ENCODE data around the gene KRT6A. TPM values are rescaled to one million over a fixed set of nuclear protein-coding genes. Genes with fewer than 3 reads are reported as not detected.

KRT6A gene
- total and polyA plus RNA-seq, 4 experiments from 2014 or later, result not detected

DNA sequence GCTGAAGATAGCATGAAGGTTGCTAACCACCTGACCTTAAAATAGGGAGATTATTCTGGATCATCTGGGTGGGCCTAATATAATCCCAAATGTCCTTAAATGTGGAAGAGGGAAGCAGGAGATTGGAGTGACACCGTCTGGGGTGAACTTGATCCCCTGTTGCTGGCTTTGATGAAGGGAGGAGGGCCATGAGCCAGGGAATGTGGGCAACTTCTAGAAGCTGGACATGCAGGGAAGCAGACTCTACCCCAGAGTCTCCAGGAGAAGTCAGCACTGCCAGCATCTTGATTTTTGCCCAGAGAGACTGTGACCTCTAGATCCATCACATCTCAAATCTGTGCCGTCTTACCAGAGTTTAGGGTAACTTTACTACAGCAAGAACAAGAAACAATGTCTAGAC is 36.4 kb upstream of the KRT6A start:
- Histone ChIP-seq H3K27me3 (ENCODE audit: insufficient read depth, low read length) (no peaks in the 10 kb centered on the region), H3K36me3 (ENCODE audit: insufficient read depth, low read length) (no peaks in the 10 kb centered on the region), H3K9me3 (ENCODE audit: control insufficient read depth in 1 of 2, low read length in 2 of 2) (no peaks in the 10 kb centered on the region), H3K27ac (ENCODE audit: low read depth, low read length) (no peak overlapping the region), H3K4me3 (ENCODE audit: low read length in 2 of 2) (no peak overlapping the region), H3K4me1 (ENCODE audit: insufficient read depth, low read length) (no peaks in the 10 kb centered on the region)
- Mint-ChIP-seq H3K36me3 (no peaks in the 10 kb centered on the region), H3K4me1 (no peaks in the 10 kb centered on the region), H3K9me3 (no peaks in the 10 kb centered on the region), H3K27me3 (peaks cover 0 to 10% of the 10 kb centered on the region in 2 donors), H3K4me3 (no peak overlapping the region), H3K27ac (no peak overlapping the region)
- no peak for DNase-seq
- CTCF ChIA-PET (ENCODE audit: partially characterized antibody), result no interaction called here
- POLR2A ChIA-PET (ENCODE audit: partially characterized antibody), result no interaction called here
- intact Hi-C loops (cut with micrococcal nuclease), result no loop called here

DNA sequence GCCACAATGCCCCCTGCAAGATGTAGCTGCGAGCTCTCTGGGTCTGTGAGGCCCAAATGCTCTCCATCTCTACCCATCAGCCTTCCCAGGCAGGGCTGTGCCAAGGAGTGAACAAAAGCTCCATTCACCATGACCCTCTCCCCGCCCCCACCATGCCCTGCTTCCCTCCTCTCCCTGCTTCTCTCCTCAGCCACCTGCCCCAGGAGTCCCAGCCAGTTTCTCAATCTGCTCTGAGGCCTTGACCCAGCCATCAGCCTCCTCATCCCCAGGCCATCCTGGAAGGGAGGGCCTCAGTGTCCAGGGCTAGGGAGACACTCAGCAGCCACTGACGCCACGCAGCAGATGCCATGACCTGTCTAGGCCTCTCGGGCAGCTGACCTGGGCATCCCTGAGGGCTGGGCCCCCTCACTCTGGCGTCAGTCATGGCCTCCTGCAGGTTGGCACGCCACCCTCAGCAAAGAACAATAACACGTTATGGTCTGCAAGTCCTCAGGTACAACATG is 35.6 kb upstream of the KRT6A start:
- H3K36me3 Mint-ChIP-seq, result no peaks in the 10 kb centered on the region
- H3K27me3 Mint-ChIP-seq, result peaks cover 0 to 9% of the 10 kb centered on the region in 2 donors
- no peaks in the 10 kb centered on the region for H3K9me3 Mint-ChIP-seq
- H3K27ac ChIP-seq (ENCODE audit: low read depth, low read length), result no peak overlapping the region
- DNase-seq, result no peak
- H3K27ac Mint-ChIP-seq, result no peak overlapping the region
- no peak overlapping the region for H3K4me3 ChIP-seq (ENCODE audit: low read length in 2 of 2)
- no peaks in the 10 kb centered on the region for H3K4me1 ChIP-seq (ENCODE audit: insufficient read depth, low read length)
- no peaks in the 10 kb centered on the region for H3K9me3 ChIP-seq (ENCODE audit: control insufficient read depth in 1 of 2, low read length in 2 of 2)
- H3K36me3 ChIP-seq (ENCODE audit: insufficient read depth, low read length), result no peaks in the 10 kb centered on the region
- H3K4me1 Mint-ChIP-seq, result no peaks in the 10 kb centered on the region
- H3K4me3 Mint-ChIP-seq, result no peak overlapping the region
- H3K27me3 ChIP-seq (ENCODE audit: insufficient read depth, low read length), result no peaks in the 10 kb centered on the region
- CTCF ChIA-PET (ENCODE audit: partially characterized antibody), result no interaction called here
- POLR2A ChIA-PET (ENCODE audit: partially characterized antibody), result no interaction called here
- intact Hi-C loops (cut with micrococcal nuclease), result no loop called here

DNA sequence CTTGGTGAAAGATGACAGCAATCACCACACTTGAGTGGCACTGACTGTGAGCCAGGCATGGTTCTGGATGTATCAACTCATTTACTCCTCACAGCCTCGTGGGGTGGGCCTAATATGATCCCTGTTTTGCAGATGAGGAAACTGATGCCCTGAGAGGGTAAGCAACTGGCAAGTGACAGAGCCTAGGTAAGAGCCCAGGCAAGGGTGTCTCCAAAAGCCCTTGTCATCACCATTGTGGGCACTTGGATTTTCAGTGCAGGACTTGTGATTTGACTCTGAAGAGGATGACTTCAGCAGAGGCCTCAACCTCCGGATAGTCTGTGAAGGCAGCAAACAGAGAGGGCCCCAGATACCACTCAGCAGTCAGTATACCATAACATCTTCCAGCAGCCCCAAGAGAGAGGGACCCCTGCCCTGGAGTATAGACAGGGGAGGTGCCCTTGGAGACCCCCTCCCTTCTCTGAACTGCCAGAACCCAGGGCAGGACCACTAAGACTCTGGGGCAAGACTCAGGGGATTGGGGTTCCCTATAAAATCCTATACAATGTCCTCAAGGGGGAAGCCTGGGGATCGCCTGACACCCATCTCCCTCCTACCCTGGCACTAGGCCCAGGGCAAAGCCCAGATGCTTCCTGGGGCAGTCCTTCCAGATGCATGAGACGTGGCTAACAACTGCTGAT is 34.2 kb upstream of the KRT6A start:
- H3K9me3 ChIP-seq (ENCODE audit: control insufficient read depth in 1 of 2, low read length in 2 of 2), result no peaks in the 10 kb centered on the region
- H3K4me1 ChIP-seq (ENCODE audit: insufficient read depth, low read length), result no peaks in the 10 kb centered on the region
- Mint-ChIP-seq H3K36me3 (no peaks in the 10 kb centered on the region), H3K27ac (no peak overlapping the region), H3K9me3 (no peaks in the 10 kb centered on the region), H3K4me1 (no peaks in the 10 kb centered on the region), H3K27me3 (peaks cover 2 to 6% of the 10 kb centered on the region in 2 donors), H3K4me3 (no peak overlapping the region)
- POLR2A ChIA-PET (ENCODE audit: partially characterized antibody), result no interaction called here
- H3K36me3 ChIP-seq (ENCODE audit: insufficient read depth, low read length), result no peaks in the 10 kb centered on the region
- DNase-seq, result no peak
- CTCF ChIA-PET (ENCODE audit: partially characterized antibody), result no interaction called here
- H3K27me3 ChIP-seq (ENCODE audit: insufficient read depth, low read length), result no peaks in the 10 kb centered on the region
- intact Hi-C loops (cut with micrococcal nuclease), result no loop called here
- H3K27ac ChIP-seq (ENCODE audit: low read depth, low read length), result no peak overlapping the region
- no peak overlapping the region for H3K4me3 ChIP-seq (ENCODE audit: low read length in 2 of 2)

DNA sequence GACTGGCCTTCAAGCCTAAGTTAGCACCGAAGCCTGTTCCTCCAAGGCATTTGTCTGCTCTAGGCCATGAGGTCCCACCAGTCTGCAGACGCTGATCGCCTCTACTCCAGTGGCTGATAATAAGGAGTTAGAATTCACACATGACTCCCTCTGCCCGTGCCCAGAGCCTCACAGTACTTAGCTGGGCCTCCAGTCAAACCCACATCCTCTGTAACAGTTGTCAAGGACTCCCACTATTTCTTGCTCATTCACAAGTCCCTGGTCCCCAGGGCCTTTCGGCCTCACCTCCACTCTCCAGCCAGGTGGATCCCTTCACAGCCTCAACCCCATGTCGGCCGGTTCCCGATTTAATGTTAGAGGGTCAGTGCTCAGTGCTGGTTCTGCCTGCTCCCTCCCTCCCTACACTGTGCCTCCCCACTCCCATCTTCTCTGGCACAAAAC is 33.5 kb upstream of the KRT6A start:
- H3K4me1 Mint-ChIP-seq, result no peaks in the 10 kb centered on the region
- ChIA-PET CTCF (ENCODE audit: partially characterized antibody) (no interaction called here), POLR2A (ENCODE audit: partially characterized antibody) (no interaction called here)
- H3K27ac Mint-ChIP-seq, result peak overlapping the region in 1 of 7 donors; percentile 68
- H3K36me3 ChIP-seq (ENCODE audit: insufficient read depth, low read length), result no peaks in the 10 kb centered on the region
- H3K36me3 Mint-ChIP-seq, result no peaks in the 10 kb centered on the region
- intact Hi-C loops (cut with micrococcal nuclease), result no loop called here
- H3K27me3 ChIP-seq (ENCODE audit: insufficient read depth, low read length), result no peaks in the 10 kb centered on the region
- H3K4me3 Mint-ChIP-seq, result no peak overlapping the region
- H3K4me1 ChIP-seq (ENCODE audit: insufficient read depth, low read length), result no peaks in the 10 kb centered on the region
- no peaks in the 10 kb centered on the region for H3K9me3 Mint-ChIP-seq
- H3K27ac ChIP-seq (ENCODE audit: low read depth, low read length), result no peak overlapping the region
- no peaks in the 10 kb centered on the region for H3K9me3 ChIP-seq (ENCODE audit: control insufficient read depth in 1 of 2, low read length in 2 of 2)
- H3K4me3 ChIP-seq (ENCODE audit: low read length in 2 of 2), result no peak overlapping the region
- peaks cover 2 to 6% of the 10 kb centered on the region in 2 donors for H3K27me3 Mint-ChIP-seq
- no peak for DNase-seq

DNA sequence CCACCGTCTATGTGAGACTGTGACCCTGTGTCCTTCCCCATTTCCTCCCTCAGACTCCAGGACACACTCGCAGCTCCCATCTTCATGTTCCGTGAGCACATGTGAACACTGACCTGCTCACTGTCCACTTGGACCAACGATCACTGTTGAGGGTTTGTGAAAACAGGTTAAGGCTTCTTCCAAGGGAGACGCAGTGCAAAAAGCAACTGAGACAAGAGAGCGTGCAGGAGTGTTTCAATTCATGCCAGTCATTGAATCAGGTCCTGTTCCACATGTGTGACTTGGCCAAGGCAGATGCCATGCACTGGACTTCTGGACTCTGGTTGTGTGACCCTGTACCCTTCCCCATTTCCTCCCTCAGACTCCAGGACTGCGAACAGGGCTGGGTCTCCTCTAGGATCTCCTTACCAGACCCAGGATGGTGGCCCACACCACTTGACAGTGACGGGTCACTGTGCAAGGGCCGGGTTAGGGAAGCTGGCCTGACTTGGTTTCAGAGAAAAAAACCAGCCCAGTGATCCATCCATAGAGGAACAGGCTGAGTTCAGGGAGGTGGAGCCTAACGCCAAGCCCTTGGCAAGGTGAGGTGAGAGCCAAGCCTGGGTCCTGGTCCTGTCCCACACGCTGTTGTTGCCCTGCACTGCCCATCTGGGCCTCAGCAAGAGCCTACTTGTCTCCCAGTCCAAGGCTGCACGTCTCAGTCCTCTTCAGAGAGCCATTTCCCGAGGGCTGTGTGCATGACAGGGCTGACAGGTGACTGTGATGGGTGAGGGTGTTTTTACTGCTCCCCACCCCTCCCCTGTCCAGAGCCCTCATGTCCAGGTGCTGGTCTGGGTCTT is 32.8 kb upstream of the KRT6A start:
- H3K36me3 ChIP-seq (ENCODE audit: insufficient read depth, low read length), result no peaks in the 10 kb centered on the region
- no peaks in the 10 kb centered on the region for H3K27me3 ChIP-seq (ENCODE audit: insufficient read depth, low read length)
- no peak for DNase-seq
- H3K27ac ChIP-seq (ENCODE audit: low read depth, low read length), result no peak overlapping the region
- no peak overlapping the region for H3K4me3 ChIP-seq (ENCODE audit: low read length in 2 of 2)
- H3K9me3 ChIP-seq (ENCODE audit: control insufficient read depth in 1 of 2, low read length in 2 of 2), result no peaks in the 10 kb centered on the region
- ChIA-PET POLR2A (ENCODE audit: partially characterized antibody) (no interaction called here), CTCF (ENCODE audit: partially characterized antibody) (no interaction called here)
- Mint-ChIP-seq H3K27me3 (peaks cover 2 to 6% of the 10 kb centered on the region in 2 donors), H3K9me3 (no peaks in the 10 kb centered on the region), H3K36me3 (no peaks in the 10 kb centered on the region), H3K4me1 (no peaks in the 10 kb centered on the region), H3K4me3 (no peak overlapping the region), H3K27ac (no peak overlapping the region)
- intact Hi-C loops (cut with micrococcal nuclease), result no loop called here
- H3K4me1 ChIP-seq (ENCODE audit: insufficient read depth, low read length), result no peaks in the 10 kb centered on the region

DNA sequence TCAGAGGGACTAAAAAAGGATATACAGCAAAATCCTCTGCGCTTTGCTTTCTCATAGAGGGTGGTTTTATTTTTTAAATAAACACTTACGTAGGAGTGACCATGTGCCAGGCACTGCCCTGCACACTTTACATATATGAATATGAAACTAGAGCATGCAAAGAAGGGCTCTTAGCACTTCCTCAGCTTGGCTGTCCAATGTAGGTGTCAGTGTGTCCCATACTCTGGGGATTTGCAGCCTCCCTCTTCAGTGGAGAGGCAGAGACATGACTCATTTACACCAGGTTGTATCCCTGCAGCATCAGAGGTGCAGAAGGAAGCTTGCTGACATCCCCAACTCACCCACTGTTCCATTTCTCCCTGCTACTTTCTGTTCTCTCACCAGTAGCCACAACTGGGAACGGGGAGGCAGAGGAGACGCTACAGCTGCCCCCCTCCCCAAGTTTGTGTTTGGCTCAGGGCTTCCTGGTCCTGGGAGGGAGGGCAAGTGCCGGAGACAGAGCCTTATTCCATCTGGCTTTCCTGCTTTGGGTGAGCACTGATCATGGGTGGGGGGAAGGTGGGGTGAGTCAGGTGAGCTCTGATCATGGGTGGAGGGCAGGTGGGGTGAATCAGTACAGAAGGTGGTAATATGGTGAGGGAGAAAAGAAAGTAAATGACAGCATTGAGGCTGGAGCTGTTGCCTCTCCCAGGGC is 32.0 kb upstream of the KRT6A start:
- no peaks in the 10 kb centered on the region for H3K9me3 ChIP-seq (ENCODE audit: control insufficient read depth in 1 of 2, low read length in 2 of 2)
- H3K27me3 Mint-ChIP-seq, result peaks cover 2 to 6% of the 10 kb centered on the region in 2 donors
- H3K4me1 Mint-ChIP-seq, result no peaks in the 10 kb centered on the region
- H3K27ac Mint-ChIP-seq, result no peak overlapping the region
- H3K27ac ChIP-seq (ENCODE audit: low read depth, low read length), result no peak overlapping the region
- H3K36me3 Mint-ChIP-seq, result no peaks in the 10 kb centered on the region
- no peak overlapping the region for H3K4me3 ChIP-seq (ENCODE audit: low read length in 2 of 2)
- no peak for DNase-seq
- no peaks in the 10 kb centered on the region for H3K9me3 Mint-ChIP-seq
- CTCF ChIA-PET (ENCODE audit: partially characterized antibody), result no interaction called here
- intact Hi-C loops (cut with micrococcal nuclease), result no loop called here
- no peaks in the 10 kb centered on the region for H3K4me1 ChIP-seq (ENCODE audit: insufficient read depth, low read length)
- POLR2A ChIA-PET (ENCODE audit: partially characterized antibody), result no interaction called here
- H3K4me3 Mint-ChIP-seq, result no peak overlapping the region
- H3K36me3 ChIP-seq (ENCODE audit: insufficient read depth, low read length), result no peaks in the 10 kb centered on the region
- no peaks in the 10 kb centered on the region for H3K27me3 ChIP-seq (ENCODE audit: insufficient read depth, low read length)

DNA sequence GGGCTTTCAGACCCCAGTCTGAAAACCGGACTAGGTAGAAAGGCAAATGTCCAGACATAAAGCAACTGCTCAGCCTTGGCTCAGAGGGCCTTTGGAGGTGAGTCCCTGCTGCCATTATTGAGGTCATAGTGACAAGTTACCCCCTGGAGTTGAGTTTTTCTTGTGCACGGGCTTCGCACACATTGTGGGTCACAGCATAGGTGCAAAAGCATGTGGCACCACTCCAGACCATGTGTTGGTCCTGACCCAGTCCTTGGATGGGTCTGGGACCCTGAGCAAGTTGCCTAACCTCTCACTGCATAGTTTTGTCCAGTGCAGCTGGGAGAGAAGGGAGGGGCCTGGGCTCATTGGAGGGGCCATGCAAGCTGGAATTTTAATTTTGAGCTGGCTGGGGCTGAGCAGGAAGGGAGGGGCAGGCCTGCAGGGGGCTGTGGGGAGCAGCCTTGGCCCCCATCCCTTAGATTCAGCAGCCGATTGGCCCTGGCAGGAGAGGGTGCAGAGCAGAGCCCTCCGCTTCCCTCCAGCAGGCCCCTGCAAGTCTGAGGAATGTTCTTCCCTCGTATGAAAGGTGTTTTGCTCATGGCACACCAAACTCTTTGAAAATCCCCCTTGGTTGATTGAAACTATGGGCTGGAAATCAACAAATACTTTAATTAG is 31.3 kb upstream of the KRT6A start:
- POLR2A ChIA-PET (ENCODE audit: partially characterized antibody), result no interaction called here

More for the DNA sequence above, 31.3 kb upstream of the KRT6A start:
- Mint-ChIP-seq H3K4me1 (no peaks in the 10 kb centered on the region), H3K9me3 (no peaks in the 10 kb centered on the region), H3K36me3 (no peaks in the 10 kb centered on the region), H3K4me3 (no peak overlapping the region), H3K27me3 (peaks cover 2 to 4% of the 10 kb centered on the region in 2 donors), H3K27ac (no peak overlapping the region)
- CTCF ChIA-PET (ENCODE audit: partially characterized antibody), result no interaction called here
- H3K9me3 ChIP-seq (ENCODE audit: control insufficient read depth in 1 of 2, low read length in 2 of 2), result no peaks in the 10 kb centered on the region
- no peak overlapping the region for H3K27ac ChIP-seq (ENCODE audit: low read depth, low read length)
- no peaks in the 10 kb centered on the region for H3K27me3 ChIP-seq (ENCODE audit: insufficient read depth, low read length)
- no peaks in the 10 kb centered on the region for H3K36me3 ChIP-seq (ENCODE audit: insufficient read depth, low read length)
- no peaks in the 10 kb centered on the region for H3K4me1 ChIP-seq (ENCODE audit: insufficient read depth, low read length)
- H3K4me3 ChIP-seq (ENCODE audit: low read length in 2 of 2), result no peak overlapping the region
- no peak for DNase-seq
- intact Hi-C loops (cut with micrococcal nuclease), result no loop called here

All from CD4-positive, alpha-beta memory T cell (primary cell).